ENCODE results near the gene VAMP8. TPM values are rescaled to one million over a fixed set of nuclear protein-coding genes. Genes with fewer than 3 reads are reported as not detected.

The VAMP8 gene
- total and polyA plus RNA-seq, 2 experiments from 2014 or later = 1.2 to 1.7 TPM

- Histone ChIP-seq H3K27ac (peak overlapping the region; percentile 62), H3K27me3 (replicated peaks; ENCODE audit: insufficient read depth) (no peaks in the 10 kb centered on the region), H3K36me3 (ENCODE audit: low read depth) (no peaks in the 10 kb centered on the region; the same call in 1 of the 2 replicates), H2AFZ (peak overlapping the region; percentile 99), H3K4me2 (ENCODE audit: unreplicated experiment) (peak overlapping the region; percentile 90), H3K9me3 (ENCODE audit: low read depth) (no peaks in the 10 kb centered on the region), H3K9me2 (ENCODE audit: insufficient read depth) (no peaks in the 10 kb centered on the region), H3K4me1 (ENCODE audit: insufficient read depth) (peaks cover 14% of the 10 kb centered on the region), H4K20me1 (ENCODE audit: insufficient read depth) (no peaks in the 10 kb centered on the region), H3K79me2 (ENCODE audit: insufficient read depth) (peaks cover 54% of the 10 kb centered on the region), H3K9ac (peak overlapping the region; percentile 81), H3F3A (ENCODE audit: insufficient read depth) (no peaks in the 10 kb centered on the region), H3K4me3 (peak overlapping the region; percentile 91)
- TF ChIP-seq EZH2phosphoT487 (IDR thresholded peaks at IDR 0.05; ENCODE audit: insufficient read depth, low read depth) (no peak), EZH2 (IDR thresholded peaks at IDR 0.05; ENCODE audit: insufficient read depth, poor library complexity, severe bottlenecking) (no peak)
- in situ Hi-C loops (cut with MboI) = no loop called here
- WGBS, 2 experiments (ENCODE audit: low coverage in 1 of 2, low lambda C conversion rate in 2 of 2, missing lambda C conversion rate in 2 of 2) = 3% methylated on average over 12 to 14 of the region's 14 CpGs
- DNase-seq = peak; percentile 46
Observed at GRCh38 chr2:85560812-85561279, 16.5 kb upstream of the VAMP8 start.

GRCh38 chr2:85561280-85562212, 15.8 kb upstream of the VAMP8 start, which contains the start of gene GGCX:
Gene GGCX (minus strand): TSS chr2:85561493. CDS start chr2:85561428, 65 bp downstream.
- TF ChIP-seq EZH2 (IDR thresholded peaks at IDR 0.05; ENCODE audit: insufficient read depth, poor library complexity, severe bottlenecking) (no peak), EZH2phosphoT487 (IDR thresholded peaks at IDR 0.05; ENCODE audit: insufficient read depth, low read depth) (no peak)
- Histone ChIP-seq H3K9ac (peak within 1 kb of the TSS; percentile 81), H3K27me3 (replicated peaks; ENCODE audit: insufficient read depth) (no peaks in the 10 kb centered on the region), H3F3A (ENCODE audit: insufficient read depth) (no peaks in the 10 kb centered on the region), H3K9me2 (ENCODE audit: insufficient read depth) (no peaks in the 10 kb centered on the region), H3K9me3 (ENCODE audit: low read depth) (no peaks in the 10 kb centered on the region), H3K79me2 (ENCODE audit: insufficient read depth) (peaks cover 47% of the 10 kb centered on the region), H2AFZ (peak within 1 kb of the TSS; percentile 99), H3K36me3 (ENCODE audit: low read depth) (no peaks in the 10 kb centered on the region), H3K4me3 (peak within 1 kb of the TSS; percentile 91), H3K27ac (peak within 1 kb of the TSS; percentile 62), H3K4me1 (ENCODE audit: insufficient read depth) (peaks cover 14% of the 10 kb centered on the region), H3K4me2 (ENCODE audit: unreplicated experiment) (peak within 1 kb of the TSS; percentile 90), H4K20me1 (ENCODE audit: insufficient read depth) (no peaks in the 10 kb centered on the region)
- in situ Hi-C loops (cut with MboI) = no loop called here
- 3 to 5% methylated on average over 56 to 63 of the region's 64 CpGs for WGBS, 2 experiments (ENCODE audit: low coverage in 1 of 2, low lambda C conversion rate in 2 of 2, missing lambda C conversion rate in 2 of 2)
- DNase-seq = peak; percentile 99

GRCh38 chr2:85564144-85564563, 13.2 kb upstream of the VAMP8 start:
- TF ChIP-seq EZH2 (IDR thresholded peaks at IDR 0.05; ENCODE audit: insufficient read depth, poor library complexity, severe bottlenecking) = no peak
- TF ChIP-seq EZH2phosphoT487 (IDR thresholded peaks at IDR 0.05; ENCODE audit: insufficient read depth, low read depth) = no peak
- Histone ChIP-seq H4K20me1 (ENCODE audit: insufficient read depth) (no peaks in the 10 kb centered on the region), H3F3A (ENCODE audit: insufficient read depth) (no peaks in the 10 kb centered on the region), H3K27me3 (replicated peaks; ENCODE audit: insufficient read depth) (no peaks in the 10 kb centered on the region), H3K9me2 (ENCODE audit: insufficient read depth) (no peaks in the 10 kb centered on the region), H3K4me2 (ENCODE audit: unreplicated experiment) (no peak overlapping the region), H3K9ac (no peak overlapping the region), H3K9me3 (ENCODE audit: low read depth) (no peaks in the 10 kb centered on the region), H3K4me1 (ENCODE audit: insufficient read depth) (peaks cover 13% of the 10 kb centered on the region), H3K36me3 (ENCODE audit: low read depth) (no peaks in the 10 kb centered on the region), H2AFZ (peak overlapping the region; percentile 66; the same call in 1 of the 2 replicates), H3K4me3 (no peak overlapping the region), H3K27ac (no peak overlapping the region), H3K79me2 (ENCODE audit: insufficient read depth) (peaks cover 20% of the 10 kb centered on the region)
- 86 to 89% methylated on average over 5 of the region's 5 CpGs for WGBS, 2 experiments (ENCODE audit: low coverage in 1 of 2, low lambda C conversion rate in 2 of 2, missing lambda C conversion rate in 2 of 2)
- in situ Hi-C loops (cut with MboI) = no loop called here
- DNase-seq = no peak

GRCh38 chr2:85566265-85566664, 11.1 kb upstream of the VAMP8 start:
- no peak overlapping the region for H3K4me3 ChIP-seq
- H3K36me3 ChIP-seq (ENCODE audit: low read depth) = no peaks in the 10 kb centered on the region
- no peaks in the 10 kb centered on the region for H3K9me2 ChIP-seq (ENCODE audit: insufficient read depth)
- H3K27me3 ChIP-seq (replicated peaks; ENCODE audit: insufficient read depth) = no peaks in the 10 kb centered on the region; the same call in 1 of the 2 replicates
- no peak overlapping the region for H3K9ac ChIP-seq
- H2AFZ ChIP-seq = no peak overlapping the region
- WGBS, 2 experiments (ENCODE audit: low coverage in 1 of 2, low lambda C conversion rate in 2 of 2, missing lambda C conversion rate in 2 of 2) = 83 to 90% methylated on average over 4 of the region's 4 CpGs
- H3K4me1 ChIP-seq (ENCODE audit: insufficient read depth) = no peaks in the 10 kb centered on the region
- no peaks in the 10 kb centered on the region for H3F3A ChIP-seq (ENCODE audit: insufficient read depth)
- no peaks in the 10 kb centered on the region for H3K9me3 ChIP-seq (ENCODE audit: low read depth)
- H4K20me1 ChIP-seq (ENCODE audit: insufficient read depth) = no peaks in the 10 kb centered on the region
- TF ChIP-seq EZH2 (IDR thresholded peaks at IDR 0.05; ENCODE audit: insufficient read depth, poor library complexity, severe bottlenecking) = no peak
- no peak for TF ChIP-seq EZH2phosphoT487 (IDR thresholded peaks at IDR 0.05; ENCODE audit: insufficient read depth, low read depth)
- in situ Hi-C loops (cut with MboI) = no loop called here
- no peak for DNase-seq
- H3K4me2 ChIP-seq (ENCODE audit: unreplicated experiment) = no peak overlapping the region
- H3K27ac ChIP-seq = no peak overlapping the region
- no peaks in the 10 kb centered on the region for H3K79me2 ChIP-seq (ENCODE audit: insufficient read depth)

Data from GM23248 (cell line).